NCI-H1105 treated with DMSO at 0.1 percent for 48 hours (cell line): ENCODE measurements around the gene TSSK2.

Experiments used
- DNase-seq: peaks from one replicate; lab custom pipeline; 2025; lab: John Stamatoyannopoulos, UW

TSSK2 gene

DNA sequence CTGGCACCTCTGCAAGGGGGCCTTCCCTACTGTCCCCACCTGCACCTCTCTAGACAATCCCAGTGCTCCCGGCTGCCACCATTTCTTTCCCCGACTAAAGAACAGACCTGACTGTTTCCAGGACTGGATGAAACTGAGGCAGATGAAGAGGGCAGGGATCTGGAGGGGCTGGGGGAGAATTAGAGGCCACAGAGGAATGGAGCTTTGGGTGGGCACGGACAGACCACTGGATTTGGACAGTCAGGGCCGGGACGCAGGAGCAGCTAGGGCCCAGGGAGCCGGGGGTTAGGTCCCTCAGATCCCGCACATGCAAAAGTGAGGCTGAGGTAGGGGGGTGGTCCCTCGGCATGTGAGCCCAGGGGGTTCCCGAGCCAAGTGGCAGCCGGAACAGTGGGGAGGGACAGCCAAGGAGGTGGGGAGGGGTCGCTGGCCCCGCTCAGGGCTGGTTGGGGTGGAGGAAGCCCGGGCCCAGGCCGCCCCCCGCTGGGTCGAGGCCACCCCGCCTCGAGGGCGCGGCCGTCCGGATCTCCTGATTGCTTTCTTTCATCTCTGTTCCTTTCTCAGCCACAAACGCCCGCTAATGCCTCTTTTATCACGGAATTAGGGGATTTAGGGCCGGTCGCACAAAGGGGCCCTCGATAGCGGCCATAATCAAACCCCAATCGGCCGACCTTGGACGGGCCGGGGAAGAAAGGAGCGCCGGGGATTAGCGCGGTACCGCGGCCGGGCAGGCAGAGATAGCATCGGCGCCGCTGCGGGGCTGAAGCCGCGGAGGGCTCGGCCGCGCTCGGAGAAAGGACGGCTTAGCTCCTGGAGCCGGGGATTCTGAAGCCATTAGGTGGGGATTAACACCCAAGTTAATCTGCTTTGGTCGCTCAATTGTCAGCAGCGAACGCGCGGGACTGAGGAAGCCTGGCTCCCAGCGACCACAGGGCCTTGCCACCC, 38.2 kb downstream of the TSSK2 start:
- DNase-seq: no peak

DNA sequence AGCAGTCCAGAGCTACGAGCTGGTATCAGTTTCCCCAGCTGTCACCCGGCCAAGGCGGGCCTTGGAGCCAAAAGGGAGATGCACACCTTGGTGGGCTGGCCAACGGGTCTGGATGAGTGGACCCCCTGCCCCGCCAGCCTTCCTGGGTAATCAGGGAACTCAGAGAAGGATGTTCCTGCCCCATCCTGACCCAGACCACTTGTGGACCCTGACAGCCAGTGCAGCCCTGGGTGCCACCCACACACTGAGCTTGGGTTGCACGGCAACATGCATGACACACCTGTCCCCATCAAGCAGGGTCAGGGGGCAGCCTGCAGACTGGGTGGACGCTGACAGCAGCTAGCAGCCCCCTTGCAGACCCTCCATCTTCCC, 38.8 kb downstream of the TSSK2 start:
- DNase-seq: no peak

DNA sequence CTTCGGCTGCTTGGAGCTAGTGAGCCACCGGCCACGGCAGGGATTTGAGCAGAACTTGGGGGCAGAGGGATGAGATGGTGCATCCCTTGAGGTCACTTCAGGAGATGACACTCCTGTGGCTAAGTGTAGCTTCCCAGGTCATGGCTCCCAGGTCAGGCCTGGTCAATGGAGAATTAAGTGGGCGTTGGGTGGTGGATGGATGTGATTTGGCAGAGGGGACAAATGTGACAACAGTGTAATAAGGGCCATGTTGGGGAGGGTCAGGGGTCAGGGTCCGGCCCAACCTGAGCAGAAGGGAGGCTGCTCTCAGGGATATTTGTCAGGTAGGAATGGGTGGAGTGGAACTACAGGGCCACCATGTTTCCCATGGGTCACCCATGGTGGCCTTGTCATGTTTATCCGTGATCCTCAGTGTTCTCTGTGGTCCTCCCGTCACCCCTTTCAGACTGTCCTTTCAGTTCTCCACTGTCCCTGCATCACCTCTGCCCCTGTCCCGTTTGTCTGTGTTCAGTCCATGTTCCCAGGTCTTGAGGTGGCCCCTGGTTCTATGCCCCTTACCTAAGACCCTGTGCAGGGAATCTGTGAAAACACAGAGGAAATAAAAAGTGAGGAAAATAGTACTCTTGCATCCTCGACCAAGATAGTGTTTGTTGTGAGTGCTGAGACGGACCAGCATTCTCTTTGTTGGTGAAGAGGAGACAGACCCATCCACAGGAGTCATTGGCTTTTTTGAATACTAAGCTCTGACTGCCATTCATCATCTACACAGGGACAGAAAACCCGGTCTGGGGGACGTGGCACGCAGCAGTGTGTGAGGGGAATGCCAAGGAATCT, 41.3 kb downstream of the TSSK2 start:
- DNase-seq: no peak

DNA sequence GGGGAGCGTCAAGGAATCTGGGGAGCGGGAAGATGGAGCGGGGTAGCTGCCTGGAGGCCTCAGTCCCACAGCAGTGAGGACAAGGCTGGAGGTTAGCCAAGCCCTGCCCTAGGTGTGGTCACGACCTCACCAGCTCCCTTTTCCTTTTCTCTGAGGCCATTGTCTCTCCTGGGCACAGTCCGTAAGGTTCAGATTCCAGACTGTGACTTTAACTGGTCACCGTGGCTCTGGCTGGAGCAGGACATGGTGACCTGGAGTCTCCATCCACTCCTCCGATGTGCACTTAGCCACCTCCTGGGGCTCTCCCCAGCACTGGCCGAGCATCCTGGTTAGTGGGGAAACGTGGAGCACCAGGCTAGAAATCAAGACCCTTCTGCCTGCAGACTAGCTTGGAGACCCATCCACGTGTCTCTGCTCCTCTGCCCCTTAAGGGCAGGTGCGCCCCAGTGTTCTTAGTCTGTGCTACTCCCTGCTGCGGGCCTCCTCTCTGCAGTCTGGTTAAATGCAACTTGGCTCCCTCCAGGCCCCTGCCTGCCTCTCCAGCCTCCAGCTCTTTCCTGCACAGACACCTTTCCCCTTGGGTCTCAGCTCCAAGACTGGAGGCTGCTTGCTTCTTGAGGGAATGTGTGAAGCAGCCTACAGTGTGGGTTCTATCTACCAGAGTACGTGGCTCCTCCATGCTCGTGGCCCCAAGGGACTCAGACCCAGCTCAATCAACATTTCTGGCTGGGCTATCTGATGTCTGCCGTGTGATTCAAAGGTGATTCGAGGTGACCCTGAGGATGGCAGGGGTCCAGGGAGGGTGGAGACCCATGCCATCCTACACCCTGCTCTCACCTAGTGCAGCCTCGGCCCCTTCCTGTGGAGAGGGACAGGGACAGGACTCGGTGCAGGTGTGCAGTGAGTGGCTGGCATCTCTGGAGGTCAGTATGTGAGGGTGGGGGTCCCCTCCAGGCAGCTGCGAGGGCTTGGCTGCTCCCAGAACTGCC, 42.2 kb downstream of the TSSK2 start:
- no peak for DNase-seq

DNA sequence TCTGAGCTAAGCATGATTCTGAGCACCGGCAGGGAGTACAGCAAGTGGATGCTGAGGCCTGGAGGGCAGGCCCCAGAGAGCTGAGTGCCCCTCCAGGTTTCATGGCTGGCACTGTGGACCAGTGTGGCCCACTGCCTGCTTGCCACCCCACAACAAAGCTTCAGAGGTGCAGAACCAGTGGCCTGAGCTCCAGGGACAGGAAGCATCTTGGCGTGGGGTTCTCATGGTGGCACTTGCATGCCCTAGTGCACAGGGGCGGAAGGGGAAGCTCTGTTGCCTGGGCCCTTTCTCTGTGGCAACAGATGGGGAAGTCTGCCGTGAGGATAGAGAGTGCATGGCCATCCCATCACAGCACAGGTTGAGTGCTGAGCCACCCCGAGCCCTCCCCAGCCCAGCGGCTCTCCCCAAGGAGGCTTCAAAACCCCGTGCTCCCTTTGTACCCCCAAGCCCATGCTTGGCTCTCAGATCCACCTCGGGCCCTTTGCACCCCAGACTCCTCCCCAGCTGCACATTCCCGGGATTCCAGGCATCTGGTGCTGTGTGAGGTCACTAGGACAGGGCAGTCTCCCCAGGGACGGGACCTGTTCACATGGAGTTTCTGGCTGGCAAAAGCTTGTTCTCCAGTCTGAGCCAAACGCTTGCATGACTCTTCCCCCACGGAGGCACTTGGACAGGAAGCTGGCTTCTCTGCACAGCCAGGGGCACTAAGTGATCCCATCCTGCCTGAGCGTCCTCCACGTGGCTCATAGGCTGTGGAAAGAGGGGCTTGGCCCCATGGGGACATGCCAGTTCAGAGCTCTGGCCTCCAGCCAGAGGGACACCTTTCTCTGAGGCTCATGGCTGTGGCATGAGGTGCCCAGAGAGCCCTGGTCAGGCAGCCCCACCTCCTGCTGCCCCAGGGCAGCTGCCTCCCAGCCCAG, 43.3 kb downstream of the TSSK2 start:
- DNase-seq: no peak

DNA sequence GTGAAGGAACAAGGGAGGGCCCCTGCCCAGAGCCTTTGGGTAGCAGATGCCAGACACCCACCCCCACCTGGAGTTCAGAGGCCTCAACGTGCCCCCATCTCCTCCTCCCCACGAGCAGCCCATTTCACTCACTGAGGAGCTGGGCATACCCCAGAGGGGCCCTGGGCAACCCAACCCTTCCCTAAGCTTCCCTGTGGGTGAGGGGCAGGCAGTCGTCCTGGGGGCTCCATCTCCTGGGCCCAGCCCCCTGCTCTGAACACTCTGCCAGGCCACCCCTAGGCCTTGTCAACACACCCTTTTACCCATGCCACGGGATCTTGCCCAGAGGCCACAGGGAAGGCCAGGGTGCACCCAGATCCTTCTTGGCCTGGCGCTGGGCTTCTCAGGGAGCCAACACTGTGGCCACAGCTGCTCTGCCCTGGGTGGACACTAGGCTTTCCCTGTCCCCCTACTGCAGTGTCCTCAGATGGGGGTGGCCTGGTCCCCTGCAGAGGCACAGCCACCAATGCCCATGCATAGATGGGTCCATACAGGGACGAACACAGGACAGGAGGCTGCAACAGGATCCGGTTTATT, 44.0 kb downstream of the TSSK2 start:
- no peak for DNase-seq

DNA sequence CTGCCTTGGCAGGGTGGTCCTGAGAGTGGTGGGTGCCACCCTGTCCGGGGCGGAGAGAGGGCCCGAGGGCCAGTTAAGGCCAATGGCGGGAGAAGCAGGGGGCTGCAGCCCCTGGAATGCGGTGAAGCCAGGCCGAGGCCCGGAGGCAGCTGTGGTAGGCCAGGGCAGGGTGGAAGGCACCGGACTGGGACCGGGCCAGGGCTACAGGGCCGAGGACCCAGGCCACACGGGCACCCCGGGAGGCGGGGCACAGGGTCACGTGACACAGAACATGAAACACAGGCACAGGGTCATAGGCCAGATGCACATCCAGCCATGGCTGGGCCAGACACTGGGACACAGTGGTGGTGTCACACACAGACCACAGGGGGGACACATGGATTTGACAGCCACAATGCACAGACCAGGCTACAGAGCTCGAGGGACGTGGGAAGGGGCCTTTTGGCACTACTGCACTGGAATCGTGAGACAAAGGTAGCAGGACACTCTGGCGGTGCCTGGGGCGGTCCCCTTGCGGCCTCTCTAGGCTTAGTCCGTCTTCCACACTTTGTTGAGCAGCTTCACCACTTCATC, 44.6 kb downstream of the TSSK2 start:
- DNase-seq: no peak

DNA sequence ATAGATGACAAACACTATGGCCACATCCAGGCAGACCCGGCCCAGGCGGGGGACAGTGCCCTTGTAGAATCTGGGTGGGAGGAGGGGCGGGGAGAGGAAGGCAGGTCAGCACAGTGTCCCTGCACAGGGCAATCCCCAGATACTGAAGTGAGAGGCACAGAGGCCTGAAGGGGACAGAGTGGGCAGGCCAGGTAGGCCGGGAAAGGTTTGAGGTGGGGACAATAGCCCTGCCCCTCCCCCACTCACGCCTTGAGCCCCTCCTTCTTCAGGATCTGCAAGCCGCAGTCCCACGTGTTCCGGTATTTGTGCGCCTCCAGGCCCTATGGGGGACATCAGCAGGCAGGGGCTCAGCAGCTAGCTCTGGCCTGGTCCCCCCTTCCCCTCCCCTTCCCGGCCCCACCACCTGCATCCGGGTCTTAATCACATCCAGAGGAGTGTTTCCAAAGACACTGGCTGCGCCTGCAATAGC, 45.1 kb downstream of the TSSK2 start:
- no peak for DNase-seq

DNA sequence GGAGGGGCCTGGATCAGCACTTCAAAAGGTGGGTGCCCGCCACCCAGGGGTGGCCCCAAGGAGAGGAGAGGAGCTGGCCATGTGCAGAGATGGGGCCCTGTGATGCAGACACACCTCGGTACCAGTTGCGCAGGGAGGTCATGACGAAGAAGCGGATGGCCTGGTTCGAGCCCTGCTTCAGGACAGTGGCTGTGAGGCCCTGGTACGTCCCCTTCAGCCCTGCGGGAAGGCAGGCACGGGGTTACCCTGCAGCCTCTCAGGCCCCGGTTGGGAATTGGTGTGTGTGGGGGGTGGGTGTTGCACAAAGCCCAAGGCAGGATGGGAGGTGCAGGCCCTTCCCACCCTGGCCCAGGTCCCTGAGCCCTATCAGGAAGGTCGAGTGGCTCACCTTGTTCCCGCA, 45.6 kb downstream of the TSSK2 start:
- DNase-seq: no peak

DNA sequence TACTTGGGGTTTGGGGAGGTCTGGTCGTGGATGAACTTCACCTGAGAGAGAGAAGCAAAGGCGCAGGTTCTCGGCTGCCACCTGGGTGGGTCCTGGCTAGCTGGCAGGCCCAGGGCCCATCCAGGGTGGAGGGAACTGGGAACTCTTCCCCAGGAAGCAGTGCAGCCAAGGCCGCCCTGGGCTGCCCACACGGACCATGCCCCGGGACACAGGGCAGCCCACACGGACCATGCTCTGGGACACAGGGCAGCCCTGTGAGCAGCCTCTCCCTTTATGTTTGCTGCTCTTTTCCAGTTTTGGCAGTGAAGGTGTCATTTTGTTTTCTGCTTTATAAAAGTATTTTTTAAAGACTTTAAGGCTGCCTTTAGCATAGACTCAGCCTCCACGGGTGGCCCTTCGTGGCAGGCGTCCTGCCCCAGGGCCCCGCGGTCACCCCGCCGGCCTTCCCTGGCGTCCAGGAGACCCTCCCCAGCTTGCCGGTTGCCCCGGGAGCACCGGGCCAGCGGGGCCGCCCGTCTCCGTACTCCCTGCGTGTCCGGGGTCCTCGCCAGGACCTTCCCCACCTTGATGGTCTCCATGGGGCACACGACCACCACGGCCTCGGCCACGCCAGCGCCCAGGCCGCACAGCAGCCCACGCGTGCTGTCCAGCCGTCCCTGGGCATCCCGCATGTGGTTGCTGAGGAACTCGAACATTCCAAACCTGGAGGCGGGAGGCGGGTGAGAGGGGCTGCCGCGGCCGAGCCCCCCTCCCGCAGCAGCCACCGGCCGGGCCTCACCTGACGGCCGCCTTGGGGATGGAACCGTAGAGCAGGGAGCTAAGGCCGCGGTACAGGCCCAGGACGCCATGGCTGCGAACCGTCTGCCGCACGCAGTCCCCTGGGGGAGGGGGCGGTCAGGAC, 46.3 kb downstream of the TSSK2 start:
- no peak for DNase-seq

DNA sequence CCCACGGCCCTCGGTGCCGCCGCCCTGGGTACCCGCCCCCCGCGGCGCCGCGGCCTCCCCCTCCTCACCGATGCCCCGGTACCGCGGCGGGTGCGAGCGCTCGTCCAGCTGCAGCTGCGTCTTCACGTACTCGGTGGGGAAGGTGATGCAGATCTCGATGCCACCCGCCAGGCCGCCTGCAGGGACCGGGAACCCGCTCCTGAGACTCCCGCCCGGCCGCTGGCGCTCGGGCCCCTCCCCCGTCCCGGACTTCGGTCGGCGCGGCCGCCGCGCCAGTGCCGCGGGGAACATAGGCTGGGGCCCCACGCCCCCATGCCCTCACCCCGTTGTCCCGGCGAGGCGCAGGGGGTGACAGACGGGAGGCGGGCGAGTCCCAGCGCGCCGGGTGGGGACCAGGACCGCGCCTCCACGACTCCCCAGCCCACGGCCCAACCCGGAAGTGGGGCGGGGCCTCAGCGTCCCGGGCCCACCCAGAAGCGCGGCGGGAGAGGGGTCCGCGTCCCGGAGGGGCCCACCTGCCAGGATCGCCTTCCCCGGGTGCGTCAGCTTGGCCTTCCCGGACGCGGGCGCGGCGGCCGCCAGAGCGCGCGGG, 47.1 kb downstream of the TSSK2 start:
- DNase-seq: no peak

DNA sequence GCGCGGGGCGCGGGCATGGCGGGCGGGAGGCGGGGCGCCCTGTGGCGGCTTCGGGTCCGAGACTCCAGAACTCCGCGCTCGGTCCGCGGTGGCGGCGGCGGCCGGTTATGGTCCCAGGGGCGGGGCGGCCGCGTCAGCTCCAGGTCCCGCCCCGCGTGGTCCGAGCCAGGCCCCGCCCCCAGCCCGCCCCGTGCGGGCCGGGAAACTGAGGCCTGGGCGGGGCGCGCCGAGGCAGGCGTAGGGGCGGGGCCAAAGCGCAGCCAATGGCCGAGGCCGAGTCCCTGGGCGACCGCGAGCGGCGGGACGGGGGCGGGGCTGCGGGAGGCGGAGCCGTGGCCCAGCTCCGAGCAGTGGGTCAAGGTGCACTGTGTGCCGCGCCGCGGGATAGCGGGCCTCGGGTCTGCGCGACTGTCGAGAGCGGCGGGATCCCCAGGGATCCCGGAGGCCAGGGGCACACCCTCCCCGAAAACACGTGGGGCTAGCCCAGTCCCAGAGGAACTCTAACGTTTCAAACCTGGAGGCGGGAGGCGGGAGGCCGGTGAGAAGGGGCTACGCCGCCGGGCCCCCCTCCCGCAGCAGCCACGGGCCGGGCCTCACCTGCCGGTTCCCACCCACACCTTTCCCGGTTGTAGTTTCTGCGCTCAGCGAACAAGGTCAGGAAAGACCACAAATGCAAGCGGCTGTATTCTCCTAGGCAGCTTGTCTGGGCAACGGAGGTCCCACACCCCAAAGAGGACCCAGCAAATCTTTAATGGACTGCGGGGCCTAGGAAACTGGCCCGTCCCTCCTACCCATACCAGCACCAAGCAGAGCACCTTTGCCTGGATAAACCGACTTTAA, 47.8 kb downstream of the TSSK2 start, which contains the start of gene SLC25A1:
SLC25A1 (minus strand) TSS at position 80 of the 840 bp plus-strand sequence; CDS start at position 17, 63 bp downstream.
- DNase-seq: peak; percentile 70

DNA sequence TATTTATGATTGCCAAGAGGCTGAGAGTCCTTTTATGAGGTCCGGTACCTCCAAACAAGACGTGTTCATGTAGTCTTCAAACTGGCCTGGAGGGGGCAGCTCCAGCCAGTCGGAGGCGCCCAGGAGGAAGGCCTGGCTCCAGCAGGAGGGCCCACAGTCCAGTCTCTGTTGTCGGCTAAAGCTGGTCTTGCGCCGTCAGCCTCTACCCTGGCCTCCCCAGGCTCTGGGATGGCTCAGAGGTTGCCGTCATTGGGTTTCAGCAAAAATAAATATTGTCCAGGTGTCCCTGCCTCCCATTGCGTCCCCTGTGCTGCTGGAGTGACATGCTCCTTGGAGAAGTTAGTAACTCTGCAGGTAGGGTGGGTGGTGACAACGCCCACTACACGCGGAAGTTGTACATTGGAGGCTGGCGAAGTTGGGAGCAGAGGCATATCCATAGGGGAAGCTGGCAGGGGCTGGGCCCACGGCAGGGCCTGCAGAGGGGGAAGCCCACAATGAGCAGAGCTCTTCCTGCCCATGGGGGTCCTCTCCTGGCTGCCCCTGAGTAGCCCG, 48.5 kb downstream of the TSSK2 start:
- peak; percentile 62 for DNase-seq

DNA sequence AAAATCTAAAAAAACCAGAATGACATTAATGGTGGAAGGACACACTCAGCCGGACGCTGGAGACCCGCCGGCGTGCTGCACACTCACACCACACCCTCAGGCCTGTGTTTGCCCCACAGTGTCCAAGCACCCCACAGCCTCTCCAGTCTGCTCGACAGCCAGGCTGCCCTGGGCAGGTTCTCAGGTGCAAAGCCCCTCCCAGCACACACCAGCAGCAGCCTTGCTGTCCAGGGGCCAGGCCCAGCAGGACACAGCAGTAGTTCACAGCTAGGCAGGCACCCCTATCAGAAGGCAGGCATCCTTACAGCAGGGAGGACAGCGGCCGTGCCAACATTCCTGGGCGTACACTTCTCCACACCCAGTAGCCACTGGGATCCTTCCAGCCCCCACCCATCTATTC, 49.1 kb downstream of the TSSK2 start:
- no peak for DNase-seq

DNA sequence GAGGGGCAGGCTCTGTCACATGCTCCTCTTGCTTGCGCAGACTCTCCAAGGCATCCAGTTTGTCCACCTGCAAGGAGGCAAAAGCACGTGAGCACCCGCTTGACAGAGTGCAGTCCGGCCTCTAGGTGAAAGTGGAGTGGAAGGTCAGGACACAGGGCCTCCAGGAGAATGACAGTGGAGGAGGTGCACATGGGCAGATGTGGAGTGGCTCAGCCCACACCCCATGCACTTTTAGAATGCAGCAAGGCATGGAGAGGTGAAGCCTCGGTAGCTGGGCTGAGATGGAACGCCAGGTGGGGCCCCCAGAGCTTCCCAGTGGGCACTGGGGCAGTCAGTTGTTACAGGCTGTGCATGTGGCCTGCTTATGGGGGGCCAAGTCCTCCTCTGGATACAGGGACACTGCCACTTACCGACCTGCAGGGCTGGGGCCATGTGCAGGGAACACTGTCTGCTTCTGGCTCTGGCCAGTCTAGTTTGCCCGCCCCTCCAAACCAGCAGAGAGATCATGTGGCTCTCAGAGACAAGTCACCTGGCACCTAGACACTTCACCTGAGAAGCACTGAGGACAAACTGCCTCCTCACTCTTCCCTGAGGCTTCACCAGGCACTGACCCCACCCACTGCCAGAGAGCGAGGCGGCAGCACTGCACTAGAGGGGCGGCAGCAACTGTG, 49.8 kb downstream of the TSSK2 start:
- no peak for DNase-seq

DNA sequence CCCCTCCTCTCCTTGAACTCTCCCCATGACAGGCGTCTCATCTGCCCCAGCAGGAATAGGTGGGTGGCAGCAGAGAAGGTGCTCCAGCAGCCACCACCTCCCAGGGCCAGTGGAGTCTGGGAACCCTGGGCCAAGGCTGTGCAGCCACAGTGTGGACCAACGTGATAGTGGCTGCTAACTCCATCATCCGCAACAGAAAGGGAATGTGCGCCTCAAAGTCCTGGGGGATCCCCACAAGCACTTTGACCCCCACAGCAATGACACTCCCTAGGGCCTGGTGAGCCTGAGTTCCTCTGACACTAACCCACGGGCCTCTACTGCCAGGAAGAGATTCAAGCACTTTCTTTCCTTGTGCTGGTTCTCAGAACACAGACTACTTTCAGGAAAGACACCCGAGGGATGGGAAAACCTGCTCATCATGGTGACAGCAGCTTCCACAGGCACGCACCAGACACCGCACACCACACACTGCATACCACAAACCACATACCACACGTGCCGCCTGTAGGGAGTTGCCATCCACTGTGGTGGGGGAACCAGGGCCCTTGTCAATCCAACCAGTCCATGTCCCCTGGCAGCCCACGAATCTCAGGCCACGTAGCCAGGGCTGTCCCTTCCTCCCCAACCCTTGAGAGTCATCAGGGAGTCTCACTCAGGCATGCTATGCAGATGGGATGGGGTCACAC, 50.8 kb downstream of the TSSK2 start:
- no peak for DNase-seq
